ENCODE results near the gene AOX1. TPM values are rescaled to one million over a fixed set of nuclear protein-coding genes. Genes with fewer than 3 reads are reported as not detected.

The AOX1 gene
- total RNA-seq, 2 donors from 2014 or later, result 0.83 to 0.84 TPM

GRCh38 chr2:200590090-200590489, 4.3 kb downstream of the AOX1 start:
- Mint-ChIP-seq H3K36me3 (ENCODE audit: insufficient read depth in 2 of 2) (no peaks in the 10 kb centered on the region), H3K9me3 (no peaks in the 10 kb centered on the region)
- no peak for ATAC-seq (replicated peaks in 1 of 2)

GRCh38 chr2:200591308-200591707, 5.5 kb downstream of the AOX1 start:
- Mint-ChIP-seq H3K4me3 (no peak overlapping the region), H3K27ac (no peak overlapping the region), H3K9me3 (no peaks in the 10 kb centered on the region), H3K27me3 (ENCODE audit: low read depth) (peaks cover 39% of the 10 kb centered on the region), H3K36me3 (ENCODE audit: insufficient read depth in 2 of 2) (no peaks in the 10 kb centered on the region), H3K4me1 (ENCODE audit: low read depth) (no peaks in the 10 kb centered on the region)
- no peak for DNase-seq
- ATAC-seq (replicated peaks in 1 of 2), result no peak

More at GRCh38 chr2:200590090-200590489, 4.3 kb downstream of the AOX1 start:
- no peak for DNase-seq
- peaks cover 36% of the 10 kb centered on the region for H3K27me3 Mint-ChIP-seq (ENCODE audit: low read depth)
- no peak overlapping the region for H3K4me3 Mint-ChIP-seq
- H3K27ac Mint-ChIP-seq, result no peak overlapping the region
- no peaks in the 10 kb centered on the region for H3K4me1 Mint-ChIP-seq (ENCODE audit: low read depth)

DNA sequence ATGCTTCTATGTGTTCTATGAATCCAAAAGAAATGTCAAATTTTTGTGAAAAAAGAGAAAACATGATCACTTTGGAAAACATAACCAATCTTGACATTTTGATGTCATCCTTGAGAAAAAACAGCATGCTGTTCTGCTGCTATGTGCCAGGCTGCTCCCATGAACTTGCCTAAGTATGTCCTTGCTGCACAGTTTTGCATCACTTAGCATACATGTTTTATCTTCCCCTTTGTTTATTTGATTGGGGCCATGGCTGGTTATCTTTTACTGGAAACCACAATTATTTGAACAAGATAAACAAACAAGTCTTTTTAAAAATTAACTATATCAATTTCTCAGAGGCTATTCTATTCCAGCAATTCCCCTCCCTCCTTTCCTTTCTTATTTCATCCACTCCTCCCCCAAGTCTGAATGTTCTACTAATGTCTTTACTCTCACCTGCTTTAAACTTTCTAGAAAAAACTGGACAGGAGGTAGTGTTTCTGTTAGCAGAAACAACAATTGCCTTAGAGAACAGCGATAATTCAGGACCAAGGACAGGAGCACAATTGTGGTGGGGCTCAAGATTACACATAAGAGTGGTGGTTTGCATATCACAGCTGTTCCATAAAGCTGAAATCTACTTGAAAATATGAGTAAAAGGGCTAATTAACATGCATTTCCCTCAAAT, 6.7 kb downstream of the AOX1 start:
- no peak for DNase-seq
- Mint-ChIP-seq H3K36me3 (ENCODE audit: insufficient read depth in 2 of 2) (no peaks in the 10 kb centered on the region), H3K4me3 (no peak overlapping the region), H3K27ac (no peak overlapping the region), H3K4me1 (ENCODE audit: low read depth) (no peaks in the 10 kb centered on the region), H3K9me3 (no peaks in the 10 kb centered on the region), H3K27me3 (ENCODE audit: low read depth) (peaks cover 40% of the 10 kb centered on the region)
- ATAC-seq (replicated peaks in 1 of 2), result no peak

DNA sequence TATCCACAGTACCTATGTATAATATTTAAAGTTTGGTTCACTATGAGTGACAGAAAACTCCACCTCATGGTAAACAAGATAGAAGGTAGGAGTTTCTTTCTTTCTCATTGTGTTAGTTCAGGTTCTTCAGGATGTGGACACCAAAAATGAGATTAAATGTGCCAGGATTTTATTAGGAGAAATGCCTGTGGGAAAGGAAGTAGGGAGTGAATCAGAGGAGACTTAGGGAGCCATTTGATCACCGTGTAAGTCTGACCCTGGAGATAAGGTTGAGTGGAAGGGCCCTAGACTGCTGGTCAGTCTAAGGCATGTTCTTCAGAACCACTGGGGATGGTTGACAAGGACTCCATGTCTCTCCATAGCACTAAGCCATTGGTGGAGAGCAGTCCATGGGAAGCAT, 8.1 kb downstream of the AOX1 start:
- H3K4me1 Mint-ChIP-seq (ENCODE audit: low read depth), result no peaks in the 10 kb centered on the region
- DNase-seq, result no peak
- no peak overlapping the region for H3K27ac Mint-ChIP-seq
- H3K4me3 Mint-ChIP-seq, result no peak overlapping the region
- no peak for ATAC-seq (replicated peaks in 1 of 2)
- peaks cover 46% of the 10 kb centered on the region for H3K27me3 Mint-ChIP-seq (ENCODE audit: low read depth)
- H3K9me3 Mint-ChIP-seq, result no peaks in the 10 kb centered on the region
- no peaks in the 10 kb centered on the region for H3K36me3 Mint-ChIP-seq (ENCODE audit: insufficient read depth in 2 of 2)

- no peak for ATAC-seq (replicated peaks in 1 of 2)
- peaks cover 42% of the 10 kb centered on the region for H3K27me3 Mint-ChIP-seq (ENCODE audit: low read depth)
- no peak overlapping the region for H3K27ac Mint-ChIP-seq
- H3K4me3 Mint-ChIP-seq, result no peak overlapping the region
- H3K9me3 Mint-ChIP-seq, result no peaks in the 10 kb centered on the region
- H3K4me1 Mint-ChIP-seq (ENCODE audit: low read depth), result no peaks in the 10 kb centered on the region
- DNase-seq, result no peak
- no peaks in the 10 kb centered on the region for H3K36me3 Mint-ChIP-seq (ENCODE audit: insufficient read depth in 2 of 2)
Measured at GRCh38 chr2:200595913-200596312, 10.1 kb downstream of the AOX1 start.

DNA sequence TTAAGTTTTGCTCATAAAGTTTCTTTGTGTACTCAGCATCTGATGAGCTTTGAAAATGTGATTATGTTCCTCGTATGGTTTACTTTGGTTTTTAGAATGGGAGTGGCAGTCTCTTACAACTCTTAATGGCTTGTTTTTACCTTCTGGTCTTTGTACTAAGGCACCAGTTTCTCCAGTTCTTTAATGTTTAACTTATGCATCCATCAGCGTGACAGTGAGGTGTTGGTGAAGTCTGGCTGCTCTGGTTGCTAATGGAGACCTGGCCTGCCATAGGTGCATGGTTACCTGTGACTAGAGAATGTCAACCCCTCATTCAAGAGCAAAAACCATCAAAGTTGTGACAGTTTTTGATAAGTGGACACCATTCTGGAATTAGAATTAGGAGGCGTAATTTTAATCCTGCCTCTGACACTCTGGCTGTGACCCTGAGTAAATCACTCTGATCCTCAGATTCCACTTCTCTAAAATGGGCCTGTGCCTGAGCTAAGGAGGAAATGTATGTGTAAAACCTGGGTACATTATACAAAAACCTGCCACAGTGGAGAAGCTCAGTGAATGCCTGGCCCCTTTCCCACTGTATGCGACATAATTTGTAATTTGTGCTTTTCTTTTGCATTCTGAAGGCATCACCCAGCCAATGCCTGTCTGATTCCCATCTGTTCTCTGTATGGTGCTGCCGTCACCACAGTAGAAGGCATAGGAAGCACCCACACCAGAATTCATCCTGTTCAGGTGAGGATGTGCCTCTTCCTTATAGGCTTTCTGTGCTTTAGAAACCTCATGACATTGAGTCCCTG, 11.2 kb downstream of the AOX1 start:
- no peaks in the 10 kb centered on the region for H3K9me3 Mint-ChIP-seq
- no peak for ATAC-seq (replicated peaks in 1 of 2)
- H3K36me3 Mint-ChIP-seq (ENCODE audit: insufficient read depth in 2 of 2), result no peaks in the 10 kb centered on the region
- no peak for DNase-seq
- H3K4me1 Mint-ChIP-seq (ENCODE audit: low read depth), result no peaks in the 10 kb centered on the region
- H3K27me3 Mint-ChIP-seq (ENCODE audit: low read depth), result peaks cover 41% of the 10 kb centered on the region
- H3K27ac Mint-ChIP-seq, result no peak overlapping the region
- H3K4me3 Mint-ChIP-seq, result no peak overlapping the region

DNA sequence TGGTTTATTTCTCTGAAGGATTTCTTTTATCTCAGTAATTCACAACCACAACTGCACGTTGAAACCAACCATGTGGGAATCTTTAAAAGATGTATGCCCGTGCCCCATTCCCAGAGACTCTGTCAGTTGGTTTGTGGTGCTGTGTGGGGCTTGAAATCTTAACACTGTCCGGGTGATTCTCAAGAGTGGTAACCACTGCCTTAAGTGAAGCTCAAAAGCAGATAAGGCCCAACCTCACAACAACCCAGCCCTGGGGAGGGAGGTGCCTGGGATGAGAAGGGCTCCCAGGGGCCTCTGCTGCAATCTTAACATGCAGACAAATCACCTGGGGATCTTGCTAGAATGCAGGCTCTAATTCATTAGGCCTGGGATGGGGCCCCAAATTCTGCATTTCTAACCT, 13.4 kb downstream of the AOX1 start:
- ATAC-seq (replicated peaks in 1 of 2) (no peak), DNase-seq (no peak)
- Mint-ChIP-seq H3K27me3 (ENCODE audit: low read depth) (peaks cover 26% of the 10 kb centered on the region), H3K27ac (no peak overlapping the region), H3K9me3 (no peaks in the 10 kb centered on the region), H3K4me1 (ENCODE audit: low read depth) (no peaks in the 10 kb centered on the region), H3K36me3 (ENCODE audit: insufficient read depth in 2 of 2) (no peaks in the 10 kb centered on the region), H3K4me3 (no peak overlapping the region)

DNA sequence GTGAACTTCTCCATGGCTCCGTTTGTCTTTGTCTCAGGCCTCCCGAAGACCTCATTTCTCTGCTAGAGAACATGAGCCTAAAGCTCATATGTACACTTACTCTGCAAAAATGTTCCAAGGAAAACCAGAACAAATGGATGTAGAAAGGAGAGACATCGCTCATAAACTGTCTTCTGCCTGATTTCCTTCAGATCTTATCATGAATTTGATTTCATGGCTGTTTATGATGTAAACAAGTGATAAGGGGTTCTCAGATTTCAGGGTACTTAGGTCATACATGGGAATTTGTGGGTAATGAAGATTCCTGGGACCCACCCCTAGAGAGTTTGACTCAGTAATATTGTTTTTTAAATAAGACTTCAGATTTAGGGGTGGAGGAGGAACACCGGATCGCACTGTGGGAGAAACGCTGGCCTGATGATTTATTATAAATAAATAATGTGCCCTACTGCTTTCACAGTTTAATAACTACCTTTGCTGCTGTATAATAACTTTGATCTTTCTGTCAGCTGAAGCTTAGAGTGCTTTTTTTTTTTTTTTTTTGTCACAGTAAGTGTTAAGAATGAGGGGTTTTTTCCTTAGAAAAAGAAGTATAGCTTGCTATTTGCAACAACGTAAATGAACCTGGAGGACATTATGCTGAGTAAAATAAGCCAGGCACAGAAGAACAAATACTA, 14.9 kb downstream of the AOX1 start:
- Mint-ChIP-seq H3K4me1 (ENCODE audit: low read depth) (no peaks in the 10 kb centered on the region), H3K9me3 (no peaks in the 10 kb centered on the region), H3K4me3 (no peak overlapping the region), H3K27ac (no peak overlapping the region), H3K27me3 (ENCODE audit: low read depth) (peaks cover 21% of the 10 kb centered on the region), H3K36me3 (ENCODE audit: insufficient read depth in 2 of 2) (no peaks in the 10 kb centered on the region)
- DNase-seq (no peak), ATAC-seq (replicated peaks in 1 of 2) (no peak)

DNA sequence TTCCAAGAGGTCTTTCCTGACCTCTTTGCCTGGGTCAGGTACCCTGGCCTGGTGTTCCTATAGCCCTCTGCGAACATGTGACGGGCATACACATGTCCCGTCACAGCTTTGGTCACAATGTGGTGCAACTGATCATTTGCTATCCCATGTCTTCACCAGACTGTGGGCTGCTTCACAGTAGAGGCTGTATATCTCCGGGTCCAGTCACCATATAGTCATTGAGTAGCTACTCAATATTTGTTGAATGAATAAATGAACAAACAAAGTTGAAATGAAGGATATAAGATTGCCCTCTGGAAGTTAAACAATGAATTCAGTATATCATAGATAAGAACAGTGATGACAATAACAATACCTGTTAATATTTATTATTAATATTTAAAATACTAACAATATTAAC, 16.8 kb downstream of the AOX1 start:
- Mint-ChIP-seq H3K4me1 (ENCODE audit: low read depth) (no peaks in the 10 kb centered on the region), H3K27me3 (ENCODE audit: low read depth) (peaks cover 22% of the 10 kb centered on the region), H3K4me3 (no peak overlapping the region), H3K36me3 (ENCODE audit: insufficient read depth in 2 of 2) (no peaks in the 10 kb centered on the region), H3K9me3 (peaks cover 1 to 2% of the 10 kb centered on the region in 2 donors), H3K27ac (no peak overlapping the region)
- ATAC-seq (replicated peaks in 1 of 2) (no peak), DNase-seq (no peak)

GRCh38 chr2:200603972-200604371, 18.2 kb downstream of the AOX1 start:
- no peak overlapping the region for H3K4me3 Mint-ChIP-seq
- peaks cover 25% of the 10 kb centered on the region for H3K27me3 Mint-ChIP-seq (ENCODE audit: low read depth)
- H3K27ac Mint-ChIP-seq, result no peak overlapping the region
- no peaks in the 10 kb centered on the region for H3K36me3 Mint-ChIP-seq (ENCODE audit: insufficient read depth in 2 of 2)
- no peak for ATAC-seq (replicated peaks in 1 of 2)
- no peaks in the 10 kb centered on the region for H3K4me1 Mint-ChIP-seq (ENCODE audit: low read depth)
- no peak for DNase-seq
- peaks cover 3 to 4% of the 10 kb centered on the region in 2 donors for H3K9me3 Mint-ChIP-seq

DNA sequence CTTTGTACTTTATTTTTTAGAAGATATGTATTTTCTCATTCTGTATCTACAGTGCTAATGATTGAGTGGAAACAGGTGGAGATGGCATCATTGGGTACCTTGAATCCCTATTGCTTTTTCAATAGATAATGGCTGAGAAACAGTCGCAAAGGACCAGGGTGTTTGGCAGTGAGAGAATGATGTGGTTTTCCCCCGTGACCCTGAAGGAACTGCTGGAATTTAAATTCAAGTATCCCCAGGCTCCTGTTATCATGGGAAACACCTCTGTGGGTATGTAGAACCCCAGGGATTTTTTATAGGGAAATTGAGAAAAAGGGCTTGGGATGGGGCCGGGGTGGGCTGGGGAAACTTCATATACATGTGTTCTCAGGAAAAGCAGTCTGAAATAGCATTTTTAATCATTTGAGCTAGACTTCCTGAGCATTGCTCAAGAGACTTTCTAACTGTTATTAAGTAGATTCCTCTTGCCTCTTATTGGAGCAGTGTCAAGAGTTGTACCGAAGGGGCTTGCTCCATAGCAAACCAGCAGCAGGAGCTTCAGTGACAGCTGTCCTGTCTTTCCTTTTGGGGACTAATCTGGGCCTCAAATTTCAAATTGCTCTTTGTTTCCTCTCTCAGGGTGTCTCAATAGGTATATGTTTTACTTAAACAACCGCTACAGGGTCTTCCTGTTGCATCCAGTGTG, 18.9 kb downstream of the AOX1 start:
- H3K4me3 Mint-ChIP-seq, result no peak overlapping the region
- no peak for ATAC-seq (replicated peaks in 1 of 2)

GRCh38 chr2:200608341-200609027, 22.7 kb downstream of the AOX1 start:
- Mint-ChIP-seq H3K27me3 (ENCODE audit: low read depth) (peaks cover 28% of the 10 kb centered on the region), H3K4me1 (ENCODE audit: low read depth) (peaks cover 5% of the 10 kb centered on the region), H3K27ac (no peak overlapping the region), H3K36me3 (ENCODE audit: insufficient read depth in 2 of 2) (no peaks in the 10 kb centered on the region), H3K9me3 (peaks cover 3 to 4% of the 10 kb centered on the region in 2 donors), H3K4me3 (no peak overlapping the region)
- no peak for ATAC-seq (replicated peaks in 1 of 2)
- no peak for DNase-seq

More for the DNA sequence above, 18.9 kb downstream of the AOX1 start:
- peaks cover 30% of the 10 kb centered on the region for H3K27me3 Mint-ChIP-seq (ENCODE audit: low read depth)
- no peaks in the 10 kb centered on the region for H3K4me1 Mint-ChIP-seq (ENCODE audit: low read depth)
- H3K27ac Mint-ChIP-seq, result no peak overlapping the region
- no peaks in the 10 kb centered on the region for H3K36me3 Mint-ChIP-seq (ENCODE audit: insufficient read depth in 2 of 2)
- DNase-seq, result no peak
- H3K9me3 Mint-ChIP-seq, result peaks cover 3 to 4% of the 10 kb centered on the region in 2 donors

Data from activated T-cell treated with anti-CD3 and anti-CD28 coated beads, Interleukin-2, amount 50 U/mL, for 72 hours (primary cell).